ENCODE measurements around the gene ATAD3A. TPM values are rescaled to one million over a fixed set of nuclear protein-coding genes. Genes with fewer than 3 reads are reported as not detected.
A peak's percentile ranks its signal among the peaks of the same experiment; 100 is the strongest.
"Not testable (repeated sequence)": the region's sequence is repeated elsewhere in the genome, so short reads cannot be mapped to it uniquely, and the experiment has no call there.

ATAD3A gene
- total and polyA plus RNA-seq, 2 of the 4 experiments (the other 2 are of a cell fraction), result 27.2 to 34.0 TPM

- H3K23ac ChIP-seq (ENCODE audit: low read depth, low read length); H3K4me1 ChIP-seq (ENCODE audit: control insufficient read depth, insufficient read depth, low read length); H2BK120ac ChIP-seq (ENCODE audit: low read depth, low read length); H3K9ac ChIP-seq (ENCODE audit: low read depth, low read length); CTCF ChIA-PET; H3K79me1 ChIP-seq (ENCODE audit: low read depth in 1 of 2, low read length in 2 of 2); in situ Hi-C loops (cut with MboI; ENCODE audit: low sequenced_read_pairs); H4K20me1 ChIP-seq (ENCODE audit: insufficient read depth, low read length); H2BK5ac ChIP-seq (ENCODE audit: low read depth, low read length, poor library complexity, severe bottlenecking); H3K9me3 ChIP-seq (ENCODE audit: control insufficient read depth, insufficient read depth, low read length); H3K4me3 ChIP-seq (ENCODE audit: insufficient read depth, low read depth, low read length); H4K91ac ChIP-seq (ENCODE audit: insufficient read depth, low read depth, low read length); H3K56ac ChIP-seq (ENCODE audit: extremely low read depth, insufficient read depth, low read length); H2BK15ac ChIP-seq (ENCODE audit: low read depth, low read length); H2BK20ac ChIP-seq (ENCODE audit: low read depth, low read length); H3K18ac ChIP-seq (ENCODE audit: low read depth, low read length); dilution Hi-C loops (cut with HindIII; ENCODE audit: low sequenced_read_pairs, unreplicated experiment); H3K9me1 ChIP-seq (ENCODE audit: insufficient read depth, low read length); intact Hi-C loops (cut with micrococcal nuclease); POLR2A ChIA-PET (ENCODE audit: unreplicated experiment); H3K27ac ChIP-seq (ENCODE audit: insufficient read depth, low read length); H3K4me2 ChIP-seq (ENCODE audit: low read depth, low read length); H3K14ac ChIP-seq (replicated peaks; ENCODE audit: low read depth, low read length); BruUV-seq (replicated peaks); H3K27me3 ChIP-seq (ENCODE audit: control insufficient read depth, insufficient read depth, low read length); H3K36me3 ChIP-seq (ENCODE audit: control insufficient read depth, insufficient read depth, low read length): not testable (repeated sequence)
- Histone ChIP-seq H4K8ac (ENCODE audit: low read depth in 2 of 2, low read length in 2 of 2) (peak overlapping the region in 1 of 2 experiments; percentile 92; a peak in 3 of 4 replicates), H2AK9ac (replicated peaks; ENCODE audit: low read depth, low read length, poor library complexity) (peak overlapping the region; percentile 81), H4K5ac (ENCODE audit: low read depth, low read length) (peak overlapping the region; percentile 39; the same call in 1 of the 2 replicates), H2AK5ac (ENCODE audit: low read depth, low read length) (peak overlapping the region; percentile 11; the same call in 1 of the 2 replicates), H3K4ac (ENCODE audit: low read depth, low read length) (peak overlapping the region; percentile 61), H2AFZ (replicated peaks; ENCODE audit: low read length, poor library complexity) (peak overlapping the region; percentile 90)
- peak; percentile 16; the same call in 1 of the 2 replicates for TF ChIP-seq RAD21 (IDR thresholded peaks at IDR 0.05; ENCODE audit: low read length)
- peak; percentile 44 for TF ChIP-seq CTCF (conservative IDR thresholded peaks at IDR 0.05; ENCODE audit: low read depth, low read length)
- TF ChIP-seq, protein P1, sequence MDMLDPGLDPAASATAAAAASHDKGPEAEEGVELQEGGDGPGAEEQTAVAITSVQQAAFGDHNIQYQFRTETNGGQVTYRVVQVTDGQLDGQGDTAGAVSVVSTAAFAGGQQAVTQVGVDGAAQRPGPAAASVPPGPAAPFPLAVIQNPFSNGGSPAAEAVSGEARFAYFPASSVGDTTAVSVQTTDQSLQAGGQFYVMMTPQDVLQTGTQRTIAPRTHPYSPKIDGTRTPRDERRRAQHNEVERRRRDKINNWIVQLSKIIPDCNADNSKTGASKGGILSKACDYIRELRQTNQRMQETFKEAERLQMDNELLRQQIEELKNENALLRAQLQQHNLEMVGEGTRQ (IDR thresholded peaks at IDR 0.05; ENCODE audit: low read depth, low read length), result 0 out of 2 replicates have a peak, but pooled peaks have one; percentile 44
- ATAC-seq (ENCODE audit: low read depth), result peak; percentile 71
- DNase-seq, result peak; percentile 38
- WGBS, 2 experiments (ENCODE audit: extremely low coverage in 2 of 2, insufficient read length in 1 of 2), result 80% methylated on average over 4 of the region's 16 CpGs; no CpG with 5 or more reads in 1 of the 2 experiments
Measured at GRCh38 chr1:1504777-1505365, 7.1 kb upstream of the ATAD3A start.

Measured in IMR-90 (cell line).